ENCODE measurements around the gene DLGAP1.

DNA sequence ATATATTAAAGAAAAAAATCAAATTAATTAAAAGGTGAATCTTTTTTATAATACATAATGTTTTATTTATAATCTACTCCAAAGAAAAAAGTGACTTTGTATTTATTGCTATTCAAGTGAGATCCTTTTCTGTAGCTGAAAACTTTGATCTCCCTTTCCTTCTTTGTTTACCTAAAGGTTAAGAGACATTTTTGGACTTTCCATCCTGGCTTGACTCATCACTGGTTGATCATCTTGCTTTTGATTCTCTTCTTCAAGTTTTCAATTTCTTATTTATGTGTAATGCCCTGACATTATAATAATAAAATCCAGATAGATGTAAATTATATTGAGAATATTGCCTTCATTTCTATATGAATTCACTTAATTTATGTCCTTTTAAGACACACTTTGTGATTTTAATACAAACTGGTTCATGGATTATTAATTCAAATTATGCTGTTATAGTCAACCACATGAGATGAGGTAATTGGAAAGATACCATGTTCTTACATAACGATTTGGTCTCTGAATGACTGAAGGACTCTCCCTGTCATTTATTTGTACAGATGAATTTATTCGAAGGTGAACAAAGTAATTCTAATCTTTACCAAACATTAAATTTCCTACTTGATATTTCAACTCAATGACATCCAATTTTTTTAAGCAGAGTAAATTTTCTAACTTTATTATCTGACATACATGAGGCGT, 820.7 kb downstream of the DLGAP1 start:
- TF ChIP-seq SUZ12 (IDR thresholded peaks at IDR 0.05) (no peak), ARNT (IDR thresholded peaks at IDR 0.05) (no peak), LEF1 (IDR thresholded peaks at IDR 0.05; ENCODE audit: borderline replicate concordance) (no peak), TARDBP (IDR thresholded peaks at IDR 0.05) (no peak), ELF4 (IDR thresholded peaks at IDR 0.05) (no peak), CTBP1 (IDR thresholded peaks at IDR 0.05; ENCODE audit: borderline replicate concordance) (no peak), FOXA1 (IDR thresholded peaks at IDR 0.05) (no peak)
- TF ChIP-seq, protein P1, sequence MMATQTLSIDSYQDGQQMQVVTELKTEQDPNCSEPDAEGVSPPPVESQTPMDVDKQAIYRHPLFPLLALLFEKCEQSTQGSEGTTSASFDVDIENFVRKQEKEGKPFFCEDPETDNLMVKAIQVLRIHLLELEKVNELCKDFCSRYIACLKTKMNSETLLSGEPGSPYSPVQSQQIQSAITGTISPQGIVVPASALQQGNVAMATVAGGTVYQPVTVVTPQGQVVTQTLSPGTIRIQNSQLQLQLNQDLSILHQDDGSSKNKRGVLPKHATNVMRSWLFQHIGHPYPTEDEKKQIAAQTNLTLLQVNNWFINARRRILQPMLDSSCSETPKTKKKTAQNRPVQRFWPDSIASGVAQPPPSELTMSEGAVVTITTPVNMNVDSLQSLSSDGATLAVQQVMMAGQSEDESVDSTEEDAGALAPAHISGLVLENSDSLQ (IDR thresholded peaks at IDR 0.05) = no peak
